ENCODE results near the gene POLR2I. TPM values are rescaled to one million over a fixed set of nuclear protein-coding genes. Genes with fewer than 3 reads are reported as not detected.

Gene POLR2I
- polyA plus RNA-seq, 1 donor (not counting 4 experiments of a cell fraction or from before 2014, with no cell fraction given): 34.3 TPM

DNA sequence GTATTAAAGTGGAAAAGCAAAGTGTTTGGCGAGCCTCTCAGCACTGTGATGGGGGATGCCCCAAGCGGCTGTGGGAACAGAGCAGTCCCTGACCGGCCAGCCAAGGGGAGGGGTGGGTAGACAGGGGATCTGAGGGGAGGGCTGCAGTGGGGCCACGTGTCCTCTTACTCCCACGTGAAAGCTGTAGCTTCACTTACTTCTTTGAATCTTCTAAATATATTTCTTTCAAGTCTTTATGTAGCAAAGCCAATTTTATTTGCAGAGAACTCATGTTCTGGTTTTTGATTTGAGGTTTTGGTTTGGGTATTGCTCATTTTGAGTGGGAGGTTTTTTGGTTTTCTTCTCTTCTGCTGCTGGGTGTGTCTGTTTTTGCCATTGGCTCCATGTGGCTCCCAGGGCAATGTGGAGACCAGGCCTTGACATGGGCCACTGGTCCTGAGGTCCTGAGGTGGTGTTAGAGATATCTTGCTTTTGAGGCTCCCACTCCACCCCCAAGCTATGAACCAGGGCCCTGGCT, 21.5 kb downstream of the POLR2I start:
- H3K9me3 ChIP-seq (ENCODE audit: control insufficient read depth, low read depth, low read length): no peaks in the 10 kb centered on the region
- H3K9ac ChIP-seq (ENCODE audit: control insufficient read depth, extremely low read depth, insufficient read depth, low read length): no peak overlapping the region
- dilution Hi-C loops (cut with MboI; ENCODE audit: extremely low pct_ligation_motif_present, low sequenced_read_pairs): no loop called here
- H3K4me2 ChIP-seq (ENCODE audit: control insufficient read depth, extremely low read depth, insufficient read depth, low read depth, low read length): no peak overlapping the region
- H3K9me1 ChIP-seq (ENCODE audit: control insufficient read depth, extremely low read depth, insufficient read depth, low read length): no peaks in the 10 kb centered on the region
- no peak overlapping the region for H2AFZ ChIP-seq (ENCODE audit: control insufficient read depth, low read length)
- no peaks in the 10 kb centered on the region for H4K20me1 ChIP-seq (ENCODE audit: control insufficient read depth, extremely low read depth, insufficient read depth, low read length)
- no peak overlapping the region for H3K27ac ChIP-seq (ENCODE audit: control insufficient read depth, insufficient read depth, low read length)
- H3K79me2 ChIP-seq (ENCODE audit: control insufficient read depth, insufficient read depth, low read length): no peaks in the 10 kb centered on the region
- H3K36me3 ChIP-seq (ENCODE audit: control insufficient read depth in 2 of 2, extremely low read depth in 1 of 2, insufficient read depth in 2 of 2, low read length in 2 of 2): peaks cover 3 to 6% of the 10 kb centered on the region in 2 experiments
- H3K4me1 ChIP-seq (ENCODE audit: control insufficient read depth, extremely low read depth, insufficient read depth, low read length): no peaks in the 10 kb centered on the region
- FAIRE-seq (no peak), DNase-seq (ENCODE audit: low read depth, low spot score) (no peak)
- TF ChIP-seq EZH2 (IDR thresholded peaks at IDR 0.05; ENCODE audit: low read length): no peak
- TF ChIP-seq, protein P1, sequence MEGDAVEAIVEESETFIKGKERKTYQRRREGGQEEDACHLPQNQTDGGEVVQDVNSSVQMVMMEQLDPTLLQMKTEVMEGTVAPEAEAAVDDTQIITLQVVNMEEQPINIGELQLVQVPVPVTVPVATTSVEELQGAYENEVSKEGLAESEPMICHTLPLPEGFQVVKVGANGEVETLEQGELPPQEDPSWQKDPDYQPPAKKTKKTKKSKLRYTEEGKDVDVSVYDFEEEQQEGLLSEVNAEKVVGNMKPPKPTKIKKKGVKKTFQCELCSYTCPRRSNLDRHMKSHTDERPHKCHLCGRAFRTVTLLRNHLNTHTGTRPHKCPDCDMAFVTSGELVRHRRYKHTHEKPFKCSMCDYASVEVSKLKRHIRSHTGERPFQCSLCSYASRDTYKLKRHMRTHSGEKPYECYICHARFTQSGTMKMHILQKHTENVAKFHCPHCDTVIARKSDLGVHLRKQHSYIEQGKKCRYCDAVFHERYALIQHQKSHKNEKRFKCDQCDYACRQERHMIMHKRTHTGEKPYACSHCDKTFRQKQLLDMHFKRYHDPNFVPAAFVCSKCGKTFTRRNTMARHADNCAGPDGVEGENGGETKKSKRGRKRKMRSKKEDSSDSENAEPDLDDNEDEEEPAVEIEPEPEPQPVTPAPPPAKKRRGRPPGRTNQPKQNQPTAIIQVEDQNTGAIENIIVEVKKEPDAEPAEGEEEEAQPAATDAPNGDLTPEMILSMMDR (optimal IDR thresholded peaks at IDR 0.05 in 1 of 3, IDR thresholded peaks at IDR 0.05 in 1 of 3, conservative IDR thresholded peaks at IDR 0.05 in 1 of 3; ENCODE audit: extremely low read depth in 1 of 3, insufficient read depth in 2 of 3, low read length in 3 of 3): no peak
- H3K4me3 ChIP-seq (ENCODE audit: control insufficient read depth in 2 of 3, extremely low read depth in 1 of 3, insufficient read depth in 2 of 3, low read depth in 1 of 3, low read length in 3 of 3): no peak overlapping the region
- H3K27me3 ChIP-seq (ENCODE audit: control insufficient read depth, extremely low read depth, insufficient read depth, low read length): no peaks in the 10 kb centered on the region

DNA sequence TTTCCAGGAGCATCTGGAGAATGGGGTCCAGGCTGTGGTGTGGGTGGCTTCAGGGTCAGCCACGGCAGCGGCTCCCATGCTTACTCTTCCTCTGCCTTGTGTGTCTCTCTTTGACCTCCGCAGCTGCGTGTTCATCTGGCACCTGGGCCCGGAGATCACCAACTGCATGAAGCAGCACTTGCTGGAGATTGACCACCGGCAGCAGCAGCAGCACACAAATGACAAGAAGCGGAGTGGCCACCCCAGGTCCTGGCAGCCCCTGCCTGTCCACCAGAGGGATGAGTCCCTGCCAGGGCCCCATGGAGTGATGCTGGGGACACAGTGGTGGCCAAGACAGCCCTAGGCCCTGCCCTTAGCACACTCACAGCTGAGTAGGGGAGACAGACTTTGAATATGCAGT, 22.1 kb downstream of the POLR2I start:
- H3K4me2 ChIP-seq (ENCODE audit: control insufficient read depth, extremely low read depth, insufficient read depth, low read depth, low read length): no peak overlapping the region
- H3K4me1 ChIP-seq (ENCODE audit: control insufficient read depth, extremely low read depth, insufficient read depth, low read length): no peaks in the 10 kb centered on the region
- H3K79me2 ChIP-seq (ENCODE audit: control insufficient read depth, insufficient read depth, low read length): no peaks in the 10 kb centered on the region
- FAIRE-seq (no peak), DNase-seq (ENCODE audit: low read depth, low spot score) (no peak)
- no peak overlapping the region for H3K27ac ChIP-seq (ENCODE audit: control insufficient read depth, insufficient read depth, low read length)
- no peaks in the 10 kb centered on the region for H4K20me1 ChIP-seq (ENCODE audit: control insufficient read depth, extremely low read depth, insufficient read depth, low read length)
- H3K36me3 ChIP-seq (ENCODE audit: control insufficient read depth in 2 of 2, extremely low read depth in 1 of 2, insufficient read depth in 2 of 2, low read length in 2 of 2): peaks cover 3 to 4% of the 10 kb centered on the region in 2 experiments
- no peaks in the 10 kb centered on the region for H3K9me3 ChIP-seq (ENCODE audit: control insufficient read depth, low read depth, low read length)
- H3K4me3 ChIP-seq (ENCODE audit: control insufficient read depth in 2 of 3, extremely low read depth in 1 of 3, insufficient read depth in 2 of 3, low read depth in 1 of 3, low read length in 3 of 3): no peak overlapping the region
- no peaks in the 10 kb centered on the region for H3K9me1 ChIP-seq (ENCODE audit: control insufficient read depth, extremely low read depth, insufficient read depth, low read length)
- no peaks in the 10 kb centered on the region for H3K27me3 ChIP-seq (ENCODE audit: control insufficient read depth, extremely low read depth, insufficient read depth, low read length)
- TF ChIP-seq EZH2 (IDR thresholded peaks at IDR 0.05; ENCODE audit: low read length): no peak
- TF ChIP-seq, protein P1 (optimal IDR thresholded peaks at IDR 0.05 in 1 of 3, IDR thresholded peaks at IDR 0.05 in 1 of 3, conservative IDR thresholded peaks at IDR 0.05 in 1 of 3; ENCODE audit: extremely low read depth in 1 of 3, insufficient read depth in 2 of 3, low read length in 3 of 3): no peak
- dilution Hi-C loops (cut with MboI; ENCODE audit: extremely low pct_ligation_motif_present, low sequenced_read_pairs): no loop called here
- no peak overlapping the region for H2AFZ ChIP-seq (ENCODE audit: control insufficient read depth, low read length)
- H3K9ac ChIP-seq (ENCODE audit: control insufficient read depth, extremely low read depth, insufficient read depth, low read length): no peak overlapping the region
